Measurements from ENCODE around the gene AGPAT4. TPM values are rescaled to one million over a fixed set of nuclear protein-coding genes. Genes with fewer than 3 reads are reported as not detected.
"Not testable (repeated sequence)": the region's sequence is repeated elsewhere in the genome, so short reads cannot be mapped to it uniquely, and the experiment has no call there.

The AGPAT4 gene
- total RNA-seq, 2 experiments from 2014 or later = 2.0 to 2.4 TPM

GRCh38 chr6:161232010-161232409, 41.9 kb downstream of the AGPAT4 start:
- ChIA-PET POLR2A (no interaction called here), CTCF (no interaction called here)

- CTCF ChIA-PET = no interaction called here
- POLR2A ChIA-PET = no interaction called here
Measured at GRCh38 chr6:161230339-161230738, 43.5 kb downstream of the AGPAT4 start.

GRCh38 chr6:161228921-161229591, 44.8 kb downstream of the AGPAT4 start:
- ChIA-PET POLR2A (no interaction called here), CTCF (interaction anchor here (0.6 kb wide), 1 partner anchor 19 kb away, joined by 4 read pairs; no protein-coding TSS in a partner anchor)

- POLR2A ChIA-PET = no interaction called here
- CTCF ChIA-PET = interaction anchor here (0.7 kb wide), 1 partner anchor 117 kb away, joined by 3 read pairs; no protein-coding TSS in a partner anchor
Measured at GRCh38 chr6:161228096-161228495, 45.8 kb downstream of the AGPAT4 start.

GRCh38 chr6:161227004-161227960, 46.6 kb downstream of the AGPAT4 start:
- ChIA-PET CTCF (interaction anchor here (1.6 kb wide), 1 partner anchor 296 kb away, joined by 4 read pairs; no protein-coding TSS in a partner anchor), POLR2A (no interaction called here)

- CTCF ChIA-PET = interaction anchor here (1.6 kb wide), 1 partner anchor 295 kb away, joined by 4 read pairs; no protein-coding TSS in a partner anchor
- POLR2A ChIA-PET = no interaction called here
Measured at GRCh38 chr6:161226009-161226964, 47.6 kb downstream of the AGPAT4 start.

GRCh38 chr6:161225681-161226008, 48.2 kb downstream of the AGPAT4 start:
- ChIA-PET CTCF (interaction anchor here (1.6 kb wide), 1 partner anchor 294 kb away, joined by 4 read pairs; no protein-coding TSS in a partner anchor), POLR2A (no interaction called here)

GRCh38 chr6:161224951-161225680, 48.7 kb downstream of the AGPAT4 start:
- POLR2A ChIA-PET = interaction anchor here (0.6 kb wide), 1 partner anchor 1392 kb away, joined by 4 read pairs; no protein-coding TSS in a partner anchor
- CTCF ChIA-PET = not testable (repeated sequence)

GRCh38 chr6:161223646-161224045, 50.2 kb downstream of the AGPAT4 start:
- ChIA-PET CTCF (no interaction called here), POLR2A (no interaction called here)

GRCh38 chr6:161222706-161223234, 51.1 kb downstream of the AGPAT4 start:
- CTCF ChIA-PET = no interaction called here
- POLR2A ChIA-PET = no interaction called here

- CTCF ChIA-PET = no interaction called here
Measured at GRCh38 chr6:161220346-161220745, 53.5 kb downstream of the AGPAT4 start.

GRCh38 chr6:161219680-161220079, 54.2 kb downstream of the AGPAT4 start:
- CTCF ChIA-PET = no interaction called here

More at GRCh38 chr6:161220346-161220745, 53.5 kb downstream of the AGPAT4 start:
- POLR2A ChIA-PET = no interaction called here

GRCh38 chr6:161218222-161218621, 55.6 kb downstream of the AGPAT4 start:
- ChIA-PET CTCF (no interaction called here), POLR2A (no interaction called here)

More at GRCh38 chr6:161219680-161220079, 54.2 kb downstream of the AGPAT4 start:
- POLR2A ChIA-PET = no interaction called here

GRCh38 chr6:161217628-161218027, 56.2 kb downstream of the AGPAT4 start:
- POLR2A ChIA-PET = no interaction called here
- CTCF ChIA-PET = no interaction called here

GRCh38 chr6:161216616-161217205, 57.1 kb downstream of the AGPAT4 start:
- CTCF ChIA-PET = no interaction called here
- POLR2A ChIA-PET = no interaction called here

GRCh38 chr6:161215876-161216615, 57.8 kb downstream of the AGPAT4 start:
- POLR2A ChIA-PET = no interaction called here
- CTCF ChIA-PET = no interaction called here

- ChIA-PET CTCF (no interaction called here), POLR2A (no interaction called here)
Measured at GRCh38 chr6:161215193-161215592, 58.7 kb downstream of the AGPAT4 start.

- ChIA-PET CTCF (no interaction called here), POLR2A (no interaction called here)
Measured at GRCh38 chr6:161214722-161215121, 59.1 kb downstream of the AGPAT4 start.

All from activated CD8-positive, alpha-beta memory T cell treated with anti-CD3 and anti-CD28 coated beads for 36 hours (primary cell).